HG03442 (cell line): ENCODE measurements around the gene SH3BP2.

Experiments used
- ATAC-seq: cut with Tn5 transposase; IDR thresholded peaks from one replicate; pipeline ENCODE4 v1.9.1; 2021; ENCODE audit warnings: mild to moderate bottlenecking, moderate library complexity; ENCODE audit not compliant: unreplicated experiment

Gene SH3BP2

DNA sequence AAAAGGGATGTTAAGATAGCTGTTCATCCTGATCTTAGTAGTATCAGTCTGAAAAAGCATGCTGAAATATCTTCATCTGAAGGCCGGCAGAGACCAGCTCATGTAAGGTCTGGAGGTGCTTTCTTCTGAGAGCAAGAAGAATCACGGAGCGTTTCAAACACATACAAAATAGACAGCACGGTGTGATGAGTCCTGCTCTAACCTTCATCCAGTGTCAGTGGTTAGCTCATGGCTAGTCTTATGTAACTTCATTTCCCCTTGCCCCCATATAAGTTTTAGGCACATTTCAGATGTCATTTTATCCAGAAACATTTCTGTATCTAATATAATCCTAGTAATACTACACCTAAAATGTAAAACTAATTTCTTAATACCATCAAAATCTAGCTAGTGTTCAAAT lies 78.6 kb downstream of the SH3BP2 start:
- ATAC-seq, result no peak

DNA sequence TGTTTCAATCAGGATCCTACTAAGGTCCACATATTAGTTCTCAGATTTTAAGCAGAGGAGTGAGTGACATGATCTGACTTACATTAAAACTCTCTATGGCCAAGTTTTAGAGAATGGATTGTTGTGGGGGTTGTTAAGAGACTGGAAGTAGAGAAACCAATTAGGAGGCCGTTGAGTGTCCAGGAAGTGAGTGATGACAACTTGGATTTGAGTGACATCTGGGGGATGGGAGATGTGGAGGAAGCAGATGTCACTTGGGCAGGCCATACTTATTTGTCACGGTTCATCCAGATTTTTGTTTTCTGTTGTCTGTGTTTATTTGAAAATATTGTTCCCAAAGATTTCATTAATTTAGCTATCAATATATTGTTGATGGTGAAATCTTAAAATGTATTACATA lies 79.0 kb downstream of the SH3BP2 start:
- ATAC-seq, result no peak

DNA sequence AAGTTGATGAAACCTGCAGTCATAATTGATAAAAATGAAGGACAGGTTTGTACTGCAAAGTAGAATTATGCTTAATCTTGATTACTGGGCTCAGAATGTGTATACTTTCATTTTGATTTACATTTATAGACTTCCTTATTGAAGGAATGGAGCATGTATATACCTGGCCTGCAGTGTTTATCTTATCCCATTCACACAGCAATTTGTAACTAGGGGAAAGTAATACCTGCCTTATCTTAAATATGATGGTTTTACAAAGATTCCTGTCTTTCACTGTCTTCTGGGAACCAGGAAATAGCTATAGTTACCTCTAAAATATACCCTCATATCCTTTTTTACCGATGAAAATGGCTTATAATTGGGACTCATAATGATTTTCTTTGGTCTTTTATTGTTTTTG lies 80.4 kb downstream of the SH3BP2 start:
- ATAC-seq, result no peak

DNA sequence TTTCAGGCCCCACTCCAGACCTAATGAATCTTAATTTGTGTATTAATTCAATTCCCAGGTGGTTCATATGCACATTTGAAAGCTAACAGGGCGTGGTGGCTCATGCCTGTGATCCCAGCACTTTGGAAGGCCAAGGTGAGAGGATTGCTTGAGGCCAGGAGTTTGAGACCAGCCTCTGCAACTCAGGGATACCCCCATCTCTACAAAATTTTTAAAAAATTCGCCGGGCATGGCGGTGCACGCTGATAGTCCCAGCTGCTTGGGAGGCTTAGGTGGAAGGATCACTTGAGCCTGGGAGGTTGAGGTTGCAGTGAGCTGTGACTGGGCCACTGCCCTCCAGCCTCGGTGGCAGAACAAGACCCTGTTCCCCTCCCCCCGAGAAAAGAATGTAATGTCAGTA lies 82.0 kb downstream of the SH3BP2 start:
- ATAC-seq, result no peak

DNA sequence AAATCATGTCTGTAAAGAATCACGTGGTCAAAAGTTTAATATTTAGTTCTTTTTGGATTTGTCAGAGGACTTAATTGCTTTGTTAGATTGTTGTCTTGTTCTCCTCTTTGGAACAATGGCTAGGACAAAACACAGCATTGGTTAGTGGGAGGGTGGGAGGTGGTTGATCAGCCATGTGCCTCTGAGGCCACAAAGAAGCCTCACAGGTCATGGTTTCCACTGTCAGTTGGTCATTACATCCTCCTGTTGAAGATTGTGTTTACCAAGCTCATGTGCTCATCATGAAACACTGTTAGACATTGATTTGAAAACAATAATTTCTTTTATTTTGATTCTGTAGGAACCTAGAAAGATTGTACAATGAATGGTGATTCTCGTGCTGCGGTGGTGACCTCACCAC lies 82.7 kb downstream of the SH3BP2 start:
- no peak for ATAC-seq

DNA sequence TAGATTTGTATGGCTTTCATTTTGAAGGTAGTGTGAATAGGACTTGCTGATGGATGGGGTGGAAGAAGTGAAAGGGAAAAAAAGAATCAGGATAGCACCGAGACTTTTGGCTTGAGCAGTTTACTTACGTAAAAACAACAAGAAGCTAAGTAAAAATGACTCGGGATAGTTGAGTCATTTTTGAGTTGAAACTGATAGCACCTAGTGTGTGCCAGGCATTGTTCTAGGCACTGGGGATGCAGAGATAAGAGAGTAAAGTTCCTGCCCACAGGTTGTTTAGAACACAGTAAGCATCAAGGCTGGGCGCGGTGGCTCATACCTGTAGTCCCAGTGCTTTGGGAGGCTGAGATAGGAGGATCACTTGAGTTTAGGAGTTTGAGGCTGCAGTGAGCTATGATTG lies 85.5 kb downstream of the SH3BP2 start:
- no peak for ATAC-seq

DNA sequence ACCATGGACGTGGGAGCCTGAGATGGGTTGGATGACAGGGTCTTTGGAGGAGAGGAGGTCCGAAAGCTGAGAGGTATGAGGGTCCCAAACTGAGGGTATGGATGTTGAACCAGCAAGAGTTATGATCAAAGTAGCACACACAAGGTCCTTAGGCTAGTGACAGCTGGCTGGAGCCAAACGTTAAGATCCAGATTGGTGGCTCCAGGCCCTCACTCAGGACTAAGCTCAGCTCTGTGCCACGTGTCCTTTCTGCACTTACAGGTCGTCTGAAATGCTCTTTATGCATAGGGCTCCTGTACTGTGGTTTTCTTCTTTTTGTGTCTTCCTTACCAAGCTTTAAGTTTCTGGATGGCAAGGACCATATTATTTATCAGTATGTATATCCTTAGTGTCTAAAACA lies 86.1 kb downstream of the SH3BP2 start:
- no peak for ATAC-seq

DNA sequence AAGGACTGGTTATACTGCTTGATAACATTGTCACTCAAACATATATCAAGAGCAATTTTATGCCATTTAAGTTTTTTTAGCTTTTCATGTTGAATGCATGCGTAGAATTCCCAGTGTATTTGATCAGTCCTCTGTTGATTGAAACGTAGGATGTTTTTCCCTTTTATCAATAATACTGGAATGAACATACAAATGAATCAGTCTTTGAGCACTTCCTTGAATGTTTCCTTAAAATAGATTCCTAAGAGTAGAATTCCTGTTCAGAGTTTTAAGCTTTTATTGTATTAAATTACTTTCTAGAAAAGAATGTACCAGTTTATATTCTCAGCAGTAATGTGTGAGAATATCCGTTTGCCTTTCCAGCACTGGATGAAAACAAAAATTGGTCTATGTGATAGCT lies 88.5 kb downstream of the SH3BP2 start:
- no peak for ATAC-seq

DNA sequence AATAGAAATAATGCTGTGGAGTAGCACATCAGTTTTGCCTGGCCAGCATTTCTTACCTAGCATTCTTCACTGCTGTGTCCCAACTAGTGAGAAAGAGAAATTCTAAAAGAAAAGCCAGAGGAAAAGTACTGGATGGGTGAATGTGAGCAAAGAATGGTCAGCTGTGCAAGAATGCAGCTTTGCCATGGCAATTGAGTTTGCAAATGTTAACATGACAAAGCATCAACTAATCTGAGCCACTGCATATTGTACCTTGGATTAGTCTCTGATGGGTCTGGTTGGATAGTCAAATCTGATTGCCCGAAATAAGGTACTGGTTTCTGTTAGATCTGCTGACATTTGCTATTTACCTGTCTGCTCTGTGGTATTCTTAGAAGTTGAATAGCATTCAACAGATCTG lies 89.5 kb downstream of the SH3BP2 start:
- no peak for ATAC-seq

DNA sequence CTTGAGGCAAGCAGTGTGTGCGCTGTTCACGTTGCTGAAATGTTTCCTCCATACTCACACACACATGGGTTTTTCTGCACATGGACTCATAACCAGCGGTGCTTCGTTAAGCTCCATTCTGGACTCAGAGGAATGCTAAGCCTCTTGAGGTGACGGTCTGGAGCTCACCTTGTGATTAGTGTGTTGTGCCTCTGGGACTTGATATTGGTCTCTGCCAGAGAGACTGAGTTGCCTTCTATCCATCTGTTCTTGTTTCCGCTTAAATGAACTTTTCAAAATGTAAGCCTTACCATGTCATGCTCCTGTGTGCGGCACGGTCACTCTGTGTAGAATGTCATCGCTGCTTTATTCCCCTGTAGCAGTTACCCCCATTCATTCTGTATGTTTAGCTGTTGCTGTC lies 93.3 kb downstream of the SH3BP2 start:
- ATAC-seq, result no peak

DNA sequence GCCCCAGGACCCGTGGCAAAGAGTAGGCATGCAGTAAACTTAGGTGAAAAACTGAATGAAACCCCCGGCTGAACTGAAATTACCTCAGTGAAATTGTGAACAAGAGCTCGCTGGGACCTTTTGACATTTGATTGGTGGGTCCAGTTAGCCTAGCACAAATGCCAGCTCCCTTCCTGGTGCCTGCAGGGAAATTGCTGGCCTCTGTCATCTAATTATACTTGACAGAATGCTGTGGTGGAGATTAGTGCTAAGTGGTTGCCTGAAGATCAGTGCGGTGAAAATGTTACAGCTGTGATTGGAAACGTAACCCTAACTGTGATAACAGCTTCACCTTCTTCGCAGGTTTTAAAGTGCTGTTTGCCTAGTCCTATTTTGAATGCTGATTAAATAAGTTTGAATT lies 93.7 kb downstream of the SH3BP2 start:
- ATAC-seq, result no peak

DNA sequence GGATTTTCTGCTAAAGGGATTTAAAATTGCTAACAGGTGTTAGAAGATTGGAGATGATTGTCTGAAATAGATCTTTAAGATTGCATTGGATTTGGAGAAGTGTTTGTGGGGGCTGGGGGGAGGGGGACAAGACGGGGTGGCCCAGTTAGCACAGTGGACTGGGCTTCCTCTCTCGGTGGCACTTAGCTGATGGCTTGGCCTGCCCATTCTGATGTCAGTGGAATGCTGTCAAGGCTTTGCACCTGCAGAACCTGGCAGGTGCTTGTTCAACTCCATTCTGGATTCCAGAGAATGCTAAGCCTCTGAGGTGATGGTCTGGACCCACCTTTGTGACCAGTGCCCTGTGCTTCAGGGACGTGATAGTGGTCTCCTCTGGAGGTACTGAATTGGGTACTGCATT lies 94.5 kb downstream of the SH3BP2 start:
- ATAC-seq, result no peak

DNA sequence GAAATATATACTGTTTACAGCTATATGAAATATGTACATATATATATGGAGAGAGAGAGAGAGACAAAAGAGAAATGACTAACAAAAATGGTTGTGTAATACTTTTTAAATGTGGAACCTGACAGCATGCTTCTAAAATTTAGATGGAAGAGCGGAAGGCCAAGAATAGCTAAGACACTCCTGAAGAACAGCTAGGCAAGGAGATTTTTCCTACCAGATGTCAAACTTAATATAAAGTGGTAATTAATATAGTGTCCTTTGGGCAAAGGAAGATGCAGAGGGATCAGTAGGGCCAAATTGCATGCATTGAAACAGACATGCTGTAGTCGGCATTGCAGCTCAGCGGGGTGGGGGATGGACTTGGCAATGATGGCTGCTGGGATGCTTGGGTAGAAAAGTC lies 96.0 kb downstream of the SH3BP2 start:
- no peak for ATAC-seq
